NCI-H2107 (cell line): ENCODE data around the gene SSBP1.
"Not testable (repeated sequence)": the region's sequence is repeated elsewhere in the genome, so short reads cannot be mapped to it uniquely, and the experiment has no call there.

Source experiments
- DNase-seq: peaks from one replicate; lab custom pipeline; 2025; lab: John Stamatoyannopoulos, UW

The SSBP1 gene

DNA sequence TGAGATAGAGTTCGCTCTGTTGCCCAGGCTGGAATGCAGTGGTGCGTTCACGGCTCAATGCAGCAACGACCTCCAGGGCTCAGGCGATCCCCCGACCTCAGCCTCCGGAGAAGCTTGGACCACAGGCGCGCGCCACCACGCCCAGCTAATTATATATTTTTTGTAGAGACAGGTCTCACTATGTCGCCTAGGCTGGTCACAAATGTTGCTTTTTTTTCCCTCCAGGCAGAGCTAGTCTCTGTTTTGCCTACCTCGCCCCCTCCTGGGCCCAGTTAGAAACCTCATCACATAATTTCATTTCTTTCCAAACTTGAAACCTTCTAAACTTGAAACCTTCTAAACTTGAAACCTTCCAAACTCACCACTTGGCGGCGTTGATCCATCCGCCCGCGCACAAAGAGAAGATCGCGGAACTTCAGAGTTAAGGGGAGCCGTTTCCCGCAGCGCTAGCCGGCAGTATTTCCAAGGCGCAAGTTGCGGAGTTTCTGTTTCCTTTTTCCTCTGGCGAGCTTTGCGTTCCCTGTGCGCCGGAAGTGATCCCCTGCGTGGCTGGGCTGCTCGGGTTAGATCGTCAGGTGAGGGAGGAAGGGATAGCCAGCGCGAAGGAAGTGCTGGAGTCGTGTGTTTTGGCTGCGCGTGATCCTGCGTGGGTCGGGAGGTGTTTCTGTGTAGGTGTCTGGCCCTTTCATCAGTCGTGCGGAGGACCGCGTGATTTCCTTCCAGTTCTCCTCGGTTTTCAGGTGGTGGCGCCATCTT is at the start of gene SSBP1:
Gene SSBP1, plus strand, starts transcription at position 523 of the 756 bp plus-strand sequence. CDS start 809 bp downstream, outside the sequence.
- peak; percentile 97 for DNase-seq

DNA sequence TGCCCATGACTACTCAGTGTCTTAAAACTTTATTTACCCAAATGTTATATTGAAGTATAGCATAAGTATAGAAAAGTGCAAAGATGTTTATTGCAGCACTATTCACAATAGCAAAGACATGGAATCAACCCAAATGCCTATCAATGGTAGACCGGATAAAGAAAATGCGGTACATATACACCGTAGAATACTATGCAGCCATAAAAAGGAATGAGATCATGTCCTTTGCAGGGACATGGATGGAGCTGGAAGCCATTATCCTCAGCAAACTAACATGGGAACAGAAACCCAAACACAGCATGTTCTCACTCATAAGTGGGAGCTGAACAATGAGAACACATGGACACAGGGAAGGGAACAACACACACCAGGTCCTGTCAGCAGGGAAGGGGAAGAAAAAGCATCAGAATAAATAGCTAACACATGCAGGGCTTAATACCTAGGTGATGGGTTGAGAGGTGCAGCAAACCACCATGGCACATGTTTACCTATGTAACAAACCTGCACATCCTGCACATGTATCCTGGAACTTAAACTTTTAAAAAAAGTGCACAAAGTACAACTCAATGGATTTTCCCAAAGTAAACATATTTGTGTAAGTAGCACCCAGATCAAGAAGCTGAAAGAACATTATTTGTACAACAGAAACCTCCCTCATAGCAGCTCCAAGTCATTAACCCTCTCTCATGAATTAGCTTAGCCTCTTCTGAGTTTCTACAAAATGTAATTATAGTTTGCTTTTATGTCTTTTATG is 48.9 kb upstream of the SSBP1 start:
- DNase-seq = not testable (repeated sequence)

GRCh38 chr7:141691540-141691939 is 46.6 kb upstream of the SSBP1 start:
- no peak for DNase-seq

DNA sequence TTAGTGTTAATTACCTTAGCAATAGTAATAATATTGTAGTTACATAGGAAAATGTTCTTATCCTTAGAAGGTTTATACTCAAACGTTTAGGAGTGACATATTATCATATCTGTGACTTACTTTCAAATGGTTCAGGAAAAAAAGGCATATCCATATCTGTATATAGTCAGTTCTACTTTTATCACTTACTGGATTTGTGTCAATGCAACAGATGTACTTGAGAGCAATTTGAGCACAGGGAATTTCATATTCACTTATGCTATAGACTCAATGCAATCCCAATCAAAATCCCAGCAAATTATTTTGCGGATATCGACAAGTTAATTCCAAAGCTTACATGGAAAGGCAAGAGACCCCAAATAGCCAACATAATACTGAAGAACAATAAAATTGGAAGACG is 46.2 kb upstream of the SSBP1 start:
- DNase-seq = no peak

GRCh38 chr7:141693082-141693481 is 45.1 kb upstream of the SSBP1 start:
- DNase-seq = no peak

DNA sequence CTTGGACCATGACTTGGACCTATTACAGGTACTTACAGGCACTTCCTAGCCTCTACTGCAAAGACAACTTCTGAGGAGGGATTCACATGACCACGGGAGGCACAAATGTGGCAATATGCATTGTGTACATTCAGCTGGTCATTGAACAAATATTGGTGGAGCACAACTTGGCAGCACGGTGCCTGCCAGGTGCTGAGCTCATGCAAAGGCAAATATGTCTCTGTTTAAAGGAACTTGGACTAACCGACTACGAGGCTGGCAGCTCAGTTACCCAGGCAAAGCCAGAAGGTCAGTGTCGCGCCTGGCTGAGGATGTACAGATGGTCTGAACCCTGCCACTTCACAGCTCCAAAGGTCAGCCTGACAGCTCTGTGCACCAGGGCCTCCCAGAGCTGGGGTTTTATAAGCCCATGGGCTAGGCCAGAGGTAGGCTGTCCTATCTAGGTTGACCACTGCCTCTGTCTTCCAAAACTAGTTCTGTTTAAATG is 42.3 kb upstream of the SSBP1 start:
- DNase-seq = no peak

- DNase-seq = no peak
These were observed 41.8 kb upstream of the SSBP1 start for GRCh38 chr7:141696348-141696747.

DNA sequence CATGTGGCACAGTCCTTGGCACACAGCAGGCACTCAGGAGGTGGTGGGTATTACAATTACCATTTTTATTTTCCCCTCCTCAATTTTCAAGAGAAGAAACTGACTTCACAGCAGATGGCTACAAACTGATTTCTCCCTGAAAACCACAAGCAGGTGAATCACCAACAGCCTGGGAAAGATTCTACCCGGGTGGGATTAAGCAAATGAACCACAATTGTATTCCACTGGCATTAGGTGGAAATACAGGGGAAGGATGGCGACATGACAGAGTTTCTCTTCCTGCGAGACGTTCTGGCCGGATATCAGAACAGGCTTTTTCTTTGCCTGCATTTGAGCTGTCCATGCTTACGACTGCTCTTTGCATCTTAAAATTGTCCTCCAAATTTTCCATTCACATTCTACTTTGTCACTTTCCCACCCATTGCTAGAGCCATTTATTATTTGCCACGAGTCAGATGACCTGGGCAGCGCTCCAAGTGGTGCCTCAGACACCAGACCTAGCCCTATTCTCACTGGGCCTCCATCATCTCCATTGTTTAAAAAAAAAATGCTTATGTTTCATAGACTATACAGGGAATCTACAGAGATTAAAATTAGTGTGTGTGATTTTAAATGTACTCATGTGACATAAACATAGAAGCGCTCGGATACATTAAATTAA is 40.8 kb upstream of the SSBP1 start:
- DNase-seq = no peak

DNA sequence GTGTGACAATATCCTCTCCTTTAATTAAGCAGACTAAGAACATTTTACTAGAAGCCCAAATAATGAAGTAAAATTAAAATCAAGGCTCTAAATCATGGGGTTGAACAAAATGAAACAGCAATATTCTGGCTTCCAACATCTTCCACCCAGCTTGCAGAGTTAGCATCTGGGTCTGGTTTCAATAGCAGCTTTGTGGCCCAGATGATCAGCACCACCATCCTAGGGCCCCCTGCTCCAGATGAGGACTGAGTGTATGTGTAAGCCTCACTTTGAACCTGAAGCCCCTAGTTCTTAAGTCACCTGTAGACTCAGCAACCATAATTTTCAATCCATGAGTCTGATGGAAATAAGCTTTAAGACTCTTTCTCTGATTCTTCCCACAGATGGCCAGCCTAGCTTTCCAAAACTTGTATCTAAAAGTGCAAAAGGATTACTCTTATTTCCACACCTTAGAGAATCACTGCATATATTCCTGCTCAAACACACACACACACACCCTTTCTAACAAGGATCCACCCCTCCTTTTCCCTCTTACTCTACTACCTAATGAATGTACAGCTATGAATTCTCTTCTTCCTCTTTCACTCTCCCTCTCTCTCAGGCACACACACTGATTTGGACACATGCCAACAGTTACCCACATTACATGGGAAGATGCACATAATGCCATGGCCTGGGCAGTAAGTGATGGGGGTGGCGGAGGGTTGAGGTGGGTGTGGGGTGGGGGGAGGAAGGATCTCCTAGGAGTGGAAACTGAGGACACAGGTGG is 39.7 kb upstream of the SSBP1 start:
- no peak for DNase-seq

GRCh38 chr7:141699860-141700259 is 38.3 kb upstream of the SSBP1 start:
- no peak for DNase-seq

- DNase-seq = no peak
These were observed 37.8 kb upstream of the SSBP1 start for GRCh38 chr7:141700296-141700847.

- DNase-seq = no peak
These were observed 37.2 kb upstream of the SSBP1 start for GRCh38 chr7:141700848-141701371.

DNA sequence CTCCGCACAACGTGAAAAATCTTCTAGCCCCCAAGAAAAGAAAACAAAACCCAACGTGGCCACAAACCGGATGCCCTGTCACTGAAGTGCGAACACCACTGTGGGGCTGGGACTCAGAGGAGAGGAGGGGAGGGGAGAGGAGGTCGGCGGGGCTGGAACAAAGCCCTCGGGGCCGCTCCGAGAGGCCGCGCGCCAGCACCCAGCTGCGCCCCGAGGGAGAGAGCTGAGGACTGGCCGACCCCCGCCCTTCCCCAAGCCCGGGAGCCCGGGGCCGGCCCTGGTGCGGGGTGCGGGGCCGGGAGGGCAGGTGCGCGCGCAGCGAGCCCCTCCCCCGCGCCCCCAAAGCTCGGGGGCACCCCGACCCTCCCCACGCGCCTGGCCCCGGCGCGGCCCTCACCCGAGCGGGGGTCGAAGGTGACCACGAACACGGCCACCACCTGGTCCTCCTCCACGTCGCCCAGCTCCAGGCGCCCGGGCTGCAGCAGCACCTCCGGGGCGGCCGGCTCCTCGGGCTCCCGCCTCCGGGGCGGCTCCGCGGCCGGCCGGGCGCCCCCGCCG is 36.6 kb upstream of the SSBP1 start:
- peak; percentile 30 for DNase-seq

DNA sequence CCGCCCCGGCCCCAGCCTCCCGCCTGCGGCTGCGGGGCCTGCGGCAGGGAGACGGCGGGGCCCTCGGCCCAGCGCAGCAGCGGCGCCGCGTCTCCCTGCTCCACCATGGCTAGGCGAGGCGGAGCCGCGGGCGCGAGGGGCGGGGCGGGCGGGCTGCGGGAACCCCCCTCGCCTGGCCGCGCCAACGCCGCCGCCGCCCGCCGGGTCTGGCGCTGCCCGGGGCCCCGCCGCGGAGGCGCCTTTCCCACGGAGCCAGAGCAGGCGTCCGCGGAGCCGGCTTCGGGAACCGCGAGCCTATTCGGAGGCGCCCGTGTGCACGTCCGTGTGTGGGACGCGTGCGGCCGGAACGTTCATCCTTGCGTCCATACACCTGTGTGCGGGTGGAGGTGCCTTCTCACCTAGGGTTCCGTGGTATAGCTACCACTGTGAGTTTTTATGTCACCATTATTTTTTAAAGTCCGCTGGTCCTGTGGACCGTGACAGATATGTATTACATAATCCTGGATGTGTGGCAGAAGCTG is 36.1 kb upstream of the SSBP1 start, which contains the start of gene DENND11:
Gene DENND11, minus strand, starts transcription at position 120 of the 521 bp plus-strand sequence. Its CDS starts 13 bp downstream, at position 107.
- peak; percentile 34 for DNase-seq

GRCh38 chr7:141702892-141703291 is 35.3 kb upstream of the SSBP1 start:
- DNase-seq = no peak

- DNase-seq = no peak
These were observed 34.0 kb upstream of the SSBP1 start for GRCh38 chr7:141704112-141704511.

- DNase-seq = no peak
These were observed 33.4 kb upstream of the SSBP1 start for GRCh38 chr7:141704741-141705140.

GRCh38 chr7:141706239-141707064 is 31.7 kb upstream of the SSBP1 start:
- no peak for DNase-seq

DNA sequence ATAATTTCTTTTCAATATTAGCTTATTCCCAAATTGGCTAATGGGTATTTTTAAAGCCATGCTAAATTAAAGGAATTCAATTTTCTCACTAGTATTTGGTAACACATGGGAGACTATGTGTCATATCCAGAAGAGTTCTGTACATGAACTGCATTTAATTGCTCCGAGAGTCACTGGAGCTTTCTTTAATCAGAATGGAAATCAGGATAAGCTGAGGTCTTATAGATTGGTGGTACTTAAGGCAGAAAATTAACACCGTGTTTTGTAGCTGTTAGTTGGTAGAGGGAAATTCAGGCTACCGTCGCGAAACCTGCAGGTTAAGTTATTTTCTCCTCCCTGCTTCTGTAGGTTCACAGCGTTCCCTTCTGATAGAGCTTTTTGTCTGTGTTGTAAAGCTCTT is 29.8 kb upstream of the SSBP1 start, which contains the start of gene WEE2:
Gene WEE2, plus strand, starts transcription at position 3 of the 400 bp plus-strand sequence. CDS start 406 bp downstream, outside the sequence.
- no peak for DNase-seq

GRCh38 chr7:141709318-141709717 is 28.8 kb upstream of the SSBP1 start:
- DNase-seq = no peak
